ENCODE measurements around the gene SOX9. TPM values are rescaled to one million over a fixed set of nuclear protein-coding genes. Genes with fewer than 3 reads are reported as not detected.
"Not testable (repeated sequence)": the region's sequence is repeated elsewhere in the genome, so short reads cannot be mapped to it uniquely, and the experiment has no call there.

SOX9 gene
- polyA plus RNA-seq, 12 donors, result 7.6 to 15.6 (median 9.2) TPM; not detected in 1

- DNase-seq, result no peak
Measured at GRCh38 chr17:72124438-72124775, 3.6 kb downstream of the SOX9 start.

- no peak for DNase-seq
Measured at GRCh38 chr17:72125226-72125651, 4.4 kb downstream of the SOX9 start.

- DNase-seq, result no peak
Measured at GRCh38 chr17:72125742-72126141, 4.9 kb downstream of the SOX9 start.

- no peak for DNase-seq
Measured at GRCh38 chr17:72126575-72127486, 6.0 kb downstream of the SOX9 start.

- DNase-seq, result no peak
Measured at GRCh38 chr17:72128039-72128438, 7.2 kb downstream of the SOX9 start.

GRCh38 chr17:72134608-72135394, 14.0 kb downstream of the SOX9 start:
- no peak for DNase-seq

- no peak for DNase-seq
Measured at GRCh38 chr17:72135546-72136325, 14.9 kb downstream of the SOX9 start.

GRCh38 chr17:72136692-72137091, 15.9 kb downstream of the SOX9 start:
- DNase-seq, result no peak

- DNase-seq, result no peak
Measured at GRCh38 chr17:72137161-72137560, 16.3 kb downstream of the SOX9 start.

- DNase-seq, result no peak
Measured at GRCh38 chr17:72139212-72139611, 18.4 kb downstream of the SOX9 start.

GRCh38 chr17:72141336-72141735, 20.5 kb downstream of the SOX9 start:
- no peak for DNase-seq

GRCh38 chr17:72142097-72142496, 21.3 kb downstream of the SOX9 start:
- not testable (repeated sequence) for DNase-seq

- DNase-seq, result no peak
Measured at GRCh38 chr17:72142614-72143013, 21.8 kb downstream of the SOX9 start.

- DNase-seq, result no peak
Measured at GRCh38 chr17:72143245-72143644, 22.4 kb downstream of the SOX9 start.

GRCh38 chr17:72144101-72144500, 23.3 kb downstream of the SOX9 start:
- DNase-seq, result no peak

GRCh38 chr17:72145562-72145961, 24.7 kb downstream of the SOX9 start:
- DNase-seq, result no peak

GRCh38 chr17:72145962-72146361, 25.1 kb downstream of the SOX9 start:
- no peak for DNase-seq

- no peak for DNase-seq
Measured at GRCh38 chr17:72146371-72146770, 25.6 kb downstream of the SOX9 start.

GRCh38 chr17:72150632-72151460, 30.0 kb downstream of the SOX9 start:
- no peak for DNase-seq

- no peak for DNase-seq
Measured at GRCh38 chr17:72151565-72152386, 31.0 kb downstream of the SOX9 start.

Measured in muscle of arm (tissue), 12 donors.